ENCODE results near the gene NMNAT3.

NMNAT3 gene

GRCh38 chr3:139541532-139542288 lies 136.1 kb downstream of the NMNAT3 start:
- TF ChIP-seq ZC3H10 (CRISPR knock-in tag; IDR thresholded peaks at IDR 0.05) (no peak), RARB (CRISPR knock-in tag; IDR thresholded peaks at IDR 0.05) (no peak), ZFP3 (CRISPR knock-in tag; IDR thresholded peaks at IDR 0.05) (no peak), ZNF70 (CRISPR knock-in tag; IDR thresholded peaks at IDR 0.05) (no peak), ZFP30 (CRISPR knock-in tag; IDR thresholded peaks at IDR 0.05) (no peak), BACH2 (CRISPR knock-in tag; IDR thresholded peaks at IDR 0.05; ENCODE audit: borderline replicate concordance) (no peak), PPARA (CRISPR knock-in tag; IDR thresholded peaks at IDR 0.05; ENCODE audit: borderline replicate concordance) (no peak), POU6F1 (CRISPR knock-in tag; IDR thresholded peaks at IDR 0.05; ENCODE audit: borderline replicate concordance, low read depth) (no peak), ZNF565 (CRISPR knock-in tag; conservative IDR thresholded peaks at IDR 0.05; ENCODE audit: low read depth) (no peak), TOX (CRISPR knock-in tag; IDR thresholded peaks at IDR 0.05; ENCODE audit: borderline replicate concordance) (no peak), TSHZ2 (CRISPR knock-in tag; IDR thresholded peaks at IDR 0.05) (no peak), ISL1 (CRISPR knock-in tag; IDR thresholded peaks at IDR 0.05) (no peak), CREB5 (CRISPR knock-in tag; IDR thresholded peaks at IDR 0.05; ENCODE audit: low read depth) (no peak), ESRRG (CRISPR knock-in tag; IDR thresholded peaks at IDR 0.05) (no peak), SNAI2 (CRISPR knock-in tag; IDR thresholded peaks at IDR 0.05) (no peak), PATZ1 (CRISPR knock-in tag; IDR thresholded peaks at IDR 0.05; ENCODE audit: borderline replicate concordance) (no peak), GLIS3 (CRISPR knock-in tag; IDR thresholded peaks at IDR 0.05) (no peak)
- no peak for ATAC-seq

- TF ChIP-seq BACH2 (CRISPR knock-in tag; IDR thresholded peaks at IDR 0.05; ENCODE audit: borderline replicate concordance) = no peak
- TF ChIP-seq ZNF565 (CRISPR knock-in tag; conservative IDR thresholded peaks at IDR 0.05; ENCODE audit: low read depth) = no peak
- TF ChIP-seq CSRNP3 (CRISPR knock-in tag; IDR thresholded peaks at IDR 0.05) = no peak
- no peak for TF ChIP-seq TOX (CRISPR knock-in tag; IDR thresholded peaks at IDR 0.05; ENCODE audit: borderline replicate concordance)
- no peak for TF ChIP-seq ZC3H10 (CRISPR knock-in tag; IDR thresholded peaks at IDR 0.05)
- TF ChIP-seq ZFP30 (CRISPR knock-in tag; IDR thresholded peaks at IDR 0.05) = no peak
- ATAC-seq = no peak
Measured at GRCh38 chr3:139540651-139541531, 136.9 kb downstream of the NMNAT3 start.

GRCh38 chr3:139538733-139539132 lies 139.0 kb downstream of the NMNAT3 start:
- TF ChIP-seq RARB (CRISPR knock-in tag; IDR thresholded peaks at IDR 0.05) (no peak), ZNF8 (CRISPR knock-in tag; IDR thresholded peaks at IDR 0.05) (no peak), ARNTL (CRISPR knock-in tag; IDR thresholded peaks at IDR 0.05; ENCODE audit: borderline replicate concordance, low read depth) (no peak), ESRRG (CRISPR knock-in tag; IDR thresholded peaks at IDR 0.05) (no peak), TSHZ2 (CRISPR knock-in tag; IDR thresholded peaks at IDR 0.05) (no peak)
- no peak for ATAC-seq

All from SK-N-SH treated with all-trans-retinoic acid at 6 μM for 48 hours (cell line).